ENCODE measurements around the gene NAT16. TPM values are rescaled to one million over a fixed set of nuclear protein-coding genes. Genes with fewer than 3 reads are reported as not detected.
"Not testable (repeated sequence)": the region's sequence is repeated elsewhere in the genome, so short reads cannot be mapped to it uniquely, and the experiment has no call there.

NAT16 gene
- not detected in 2 replicates for total RNA-seq (2014; rRNA removed; shearing (Covaris generic))

GRCh38 chr7:101180130-101180755 is at the start of gene NAT16:
Gene NAT16, minus strand, starts transcription at chr7:101180293. Its CDS starts 5,486 bp downstream, at chr7:101174807.
- DNase-seq (ENCODE audit: low spot score), result no peak

- no peak for DNase-seq (ENCODE audit: low spot score)
Observed at GRCh38 chr7:101226721-101227120, 46.6 kb upstream of the NAT16 start.

GRCh38 chr7:101225650-101226049 is 45.6 kb upstream of the NAT16 start:
- DNase-seq (ENCODE audit: low spot score), result no peak

GRCh38 chr7:101223528-101223927 is 43.4 kb upstream of the NAT16 start:
- DNase-seq (ENCODE audit: low spot score), result no peak

GRCh38 chr7:101222275-101222830 is 42.3 kb upstream of the NAT16 start:
- no peak for DNase-seq (ENCODE audit: low spot score)

- DNase-seq (ENCODE audit: low spot score), result no peak
Observed at GRCh38 chr7:101220295-101220694, 40.2 kb upstream of the NAT16 start.

- no peak for DNase-seq (ENCODE audit: low spot score)
Observed at GRCh38 chr7:101218236-101219125, 38.4 kb upstream of the NAT16 start.

GRCh38 chr7:101217388-101218235 is 37.5 kb upstream of the NAT16 start, which contains the start of the genes PLOD3 and ZNHIT1:
Gene PLOD3, minus strand, starts transcription at chr7:101217581. Its CDS starts 307 bp downstream, at chr7:101217274.
Gene ZNHIT1, plus strand, starts transcription at chr7:101218165. Its CDS starts 31 bp downstream, at chr7:101218196.
- peak; percentile 99 for DNase-seq (ENCODE audit: low spot score)

GRCh38 chr7:101216860-101217387 is 36.8 kb upstream of the NAT16 start:
- no peak for DNase-seq (ENCODE audit: low spot score)

- no peak for DNase-seq (ENCODE audit: low spot score)
Observed at GRCh38 chr7:101216001-101216859, 36.1 kb upstream of the NAT16 start.

- no peak for DNase-seq (ENCODE audit: low spot score)
Observed at GRCh38 chr7:101212014-101212413, 31.9 kb upstream of the NAT16 start.

- no peak for DNase-seq (ENCODE audit: low spot score)
Observed at GRCh38 chr7:101211501-101211900, 31.4 kb upstream of the NAT16 start.

GRCh38 chr7:101210143-101210542 is 30.1 kb upstream of the NAT16 start:
- no peak for DNase-seq (ENCODE audit: low spot score)

- DNase-seq (ENCODE audit: low spot score), result no peak
Observed at GRCh38 chr7:101208794-101209193, 28.7 kb upstream of the NAT16 start.

GRCh38 chr7:101207459-101207858 is 27.4 kb upstream of the NAT16 start:
- no peak for DNase-seq (ENCODE audit: low spot score)

- no peak for DNase-seq (ENCODE audit: low spot score)
Observed at GRCh38 chr7:101206665-101207042, 26.6 kb upstream of the NAT16 start.

- DNase-seq (ENCODE audit: low spot score), result no peak
Observed at GRCh38 chr7:101205901-101206664, 26.0 kb upstream of the NAT16 start.

- DNase-seq (ENCODE audit: low spot score), result not testable (repeated sequence)
Observed at GRCh38 chr7:101203740-101204738, 23.9 kb upstream of the NAT16 start.

Measured in H4 (cell line).